ENCODE measurements around the gene RUBCN.

RUBCN gene

DNA sequence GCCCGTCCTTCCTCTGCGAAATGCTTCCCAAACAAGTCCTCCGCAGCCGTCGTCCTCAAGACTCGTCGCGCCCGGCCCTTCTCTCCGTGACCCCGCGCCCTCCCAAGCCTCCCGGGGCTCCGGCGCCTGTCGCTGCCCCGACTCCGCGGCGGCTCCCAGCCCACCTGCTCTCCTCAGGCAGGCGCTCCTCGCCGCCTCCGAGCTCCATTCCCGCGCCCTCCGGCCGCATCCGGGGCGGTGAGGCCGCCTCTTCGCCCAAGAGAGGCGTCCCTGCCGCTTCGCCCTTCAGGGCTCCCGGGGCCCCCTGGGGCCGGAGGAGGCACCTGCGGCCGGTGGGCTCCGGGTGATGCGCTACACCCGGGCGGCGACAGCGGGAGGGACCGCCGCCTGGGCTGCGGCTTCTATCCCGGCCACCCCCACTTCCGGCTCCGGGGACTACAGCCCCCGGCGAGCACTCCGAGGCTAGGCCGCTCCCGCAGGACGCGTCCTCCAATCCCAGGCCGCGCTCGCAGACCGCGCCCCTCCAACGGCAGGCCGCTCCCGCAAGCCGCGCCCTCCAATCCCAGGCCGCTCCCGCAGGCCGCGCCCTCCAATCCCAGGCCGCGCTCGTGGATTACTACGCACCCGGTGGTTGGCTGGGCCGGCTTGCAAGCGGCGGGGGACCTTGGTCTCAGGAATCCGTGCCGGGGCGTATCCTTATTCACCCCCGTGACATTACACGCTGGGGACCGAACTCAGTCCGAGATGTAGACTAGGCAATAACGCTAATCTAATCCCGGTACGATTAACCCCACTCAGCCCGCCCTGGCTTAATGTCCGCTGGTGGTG is at the start of gene RUBCN:
Gene RUBCN, minus strand, starts transcription at position 414 of the 828 bp plus-strand sequence. Its CDS starts 185 bp downstream, at position 229.
- in situ Hi-C loops (cut with MboI; ENCODE audit: low sequenced_read_pairs) = no loop called here

DNA sequence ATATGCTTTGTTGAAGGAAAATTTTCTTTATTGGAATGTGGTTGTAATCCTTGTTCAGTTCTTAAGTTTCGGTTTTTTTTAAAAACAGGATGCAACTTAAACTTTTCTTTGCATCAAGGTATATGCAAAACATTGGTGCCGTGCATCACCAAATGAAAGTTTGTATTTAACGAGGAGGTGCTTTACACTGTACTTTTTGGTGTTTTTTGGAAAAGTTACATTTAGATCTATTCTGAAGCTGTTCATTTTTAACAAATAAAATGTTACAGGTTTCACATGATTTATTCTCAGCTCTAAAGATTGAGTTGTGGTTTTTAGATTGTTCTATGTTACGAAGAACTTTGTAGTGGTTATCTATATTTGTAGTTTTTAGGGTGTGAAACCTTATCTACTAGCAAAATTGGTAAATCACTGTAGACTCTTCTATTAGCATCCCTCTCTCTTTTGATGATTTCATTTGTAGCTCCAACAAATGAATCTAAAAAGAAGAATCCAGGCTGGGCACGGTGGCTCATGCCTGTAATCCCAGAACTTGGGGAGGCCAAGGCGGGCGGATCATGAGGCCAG is 47.4 kb upstream of the RUBCN start:
- in situ Hi-C loops (cut with MboI; ENCODE audit: low sequenced_read_pairs) = no loop called here

DNA sequence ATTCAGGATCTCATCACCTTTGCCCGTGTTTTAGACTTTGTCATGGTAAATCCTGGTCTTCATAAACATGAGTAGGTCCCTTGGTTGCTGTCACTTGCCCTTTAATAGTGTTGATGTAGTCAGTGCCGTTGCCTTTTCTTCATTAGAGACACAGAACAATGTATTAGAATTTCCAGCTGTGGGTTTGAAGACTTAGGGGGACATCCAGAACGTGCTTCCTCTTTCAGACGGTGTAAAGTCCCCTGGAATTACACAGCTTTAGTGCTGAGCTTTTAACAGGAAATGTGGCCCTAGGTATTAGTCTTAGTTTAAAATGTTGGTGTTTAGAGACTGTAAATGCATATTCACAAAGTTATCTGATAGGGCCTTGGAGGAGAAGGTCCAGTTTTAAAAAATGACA is 45.5 kb upstream of the RUBCN start:
- in situ Hi-C loops (cut with MboI; ENCODE audit: low sequenced_read_pairs) = no loop called here

DNA sequence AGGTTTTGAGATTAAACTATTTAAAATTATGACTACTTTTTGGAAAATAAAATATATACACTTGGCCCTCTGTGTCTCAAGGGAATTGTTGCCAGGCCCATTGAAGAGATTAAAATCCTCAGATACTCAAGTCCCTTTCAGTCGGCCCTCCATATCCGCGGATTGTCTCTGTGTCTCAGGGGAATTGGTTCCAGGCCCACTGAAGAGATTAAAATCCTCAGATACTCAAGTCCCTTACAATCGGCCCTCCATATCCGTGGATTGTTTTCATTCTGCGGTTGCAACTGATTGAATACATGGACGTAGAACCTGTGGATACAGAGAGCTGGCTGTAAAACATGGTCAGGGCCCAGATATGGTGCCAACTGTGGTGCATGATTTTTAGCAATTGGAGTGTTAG is 38.6 kb upstream of the RUBCN start:
- in situ Hi-C loops (cut with MboI; ENCODE audit: low sequenced_read_pairs) = no loop called here

- in situ Hi-C loops (cut with MboI; ENCODE audit: low sequenced_read_pairs) = no loop called here
Measured at GRCh38 chr3:197761784-197762183, 25.1 kb upstream of the RUBCN start.

GRCh38 chr3:197758512-197758911 is 21.8 kb upstream of the RUBCN start:
- in situ Hi-C loops (cut with MboI; ENCODE audit: low sequenced_read_pairs) = no loop called here

DNA sequence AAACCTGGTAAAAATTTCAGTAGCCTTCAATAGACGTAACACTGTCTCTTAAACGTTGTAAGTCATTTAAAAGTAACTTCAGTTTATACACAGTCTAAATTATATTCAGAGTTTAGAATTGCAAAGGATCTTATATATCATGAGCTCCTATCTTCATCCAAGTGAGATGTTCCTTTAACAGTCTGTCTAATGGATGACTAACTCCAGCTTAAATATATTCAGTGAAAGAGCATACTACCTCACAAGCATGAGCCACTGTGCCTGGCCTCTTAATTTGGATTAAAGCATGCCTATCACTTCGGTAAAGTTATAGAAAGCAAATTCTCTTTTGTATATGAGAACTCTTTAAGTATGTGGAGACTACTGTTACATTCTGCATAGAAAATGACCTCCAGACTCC is 20.0 kb upstream of the RUBCN start:
- in situ Hi-C loops (cut with MboI; ENCODE audit: low sequenced_read_pairs) = no loop called here

DNA sequence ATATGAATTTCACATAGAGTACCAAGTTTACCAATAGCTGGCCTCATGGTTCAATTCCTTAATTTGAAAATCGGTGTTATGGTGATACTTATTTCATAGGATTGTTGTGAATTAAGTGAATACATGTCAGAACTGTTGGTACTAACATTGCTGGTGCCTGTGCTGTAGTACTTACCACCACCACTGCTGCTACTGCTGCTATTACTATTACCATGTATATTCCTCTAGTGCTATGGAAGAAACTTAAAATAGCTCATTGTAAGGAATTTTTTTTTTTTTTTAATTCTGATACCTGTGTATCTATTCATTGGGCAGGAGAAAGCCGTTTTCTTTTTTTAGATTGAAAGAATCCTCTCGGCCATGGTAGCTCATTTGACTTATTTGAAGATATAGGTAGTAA is 16.6 kb upstream of the RUBCN start:
- in situ Hi-C loops (cut with MboI; ENCODE audit: low sequenced_read_pairs) = no loop called here

- in situ Hi-C loops (cut with MboI; ENCODE audit: low sequenced_read_pairs) = no loop called here
Measured at GRCh38 chr3:197752107-197752506, 15.4 kb upstream of the RUBCN start.

DNA sequence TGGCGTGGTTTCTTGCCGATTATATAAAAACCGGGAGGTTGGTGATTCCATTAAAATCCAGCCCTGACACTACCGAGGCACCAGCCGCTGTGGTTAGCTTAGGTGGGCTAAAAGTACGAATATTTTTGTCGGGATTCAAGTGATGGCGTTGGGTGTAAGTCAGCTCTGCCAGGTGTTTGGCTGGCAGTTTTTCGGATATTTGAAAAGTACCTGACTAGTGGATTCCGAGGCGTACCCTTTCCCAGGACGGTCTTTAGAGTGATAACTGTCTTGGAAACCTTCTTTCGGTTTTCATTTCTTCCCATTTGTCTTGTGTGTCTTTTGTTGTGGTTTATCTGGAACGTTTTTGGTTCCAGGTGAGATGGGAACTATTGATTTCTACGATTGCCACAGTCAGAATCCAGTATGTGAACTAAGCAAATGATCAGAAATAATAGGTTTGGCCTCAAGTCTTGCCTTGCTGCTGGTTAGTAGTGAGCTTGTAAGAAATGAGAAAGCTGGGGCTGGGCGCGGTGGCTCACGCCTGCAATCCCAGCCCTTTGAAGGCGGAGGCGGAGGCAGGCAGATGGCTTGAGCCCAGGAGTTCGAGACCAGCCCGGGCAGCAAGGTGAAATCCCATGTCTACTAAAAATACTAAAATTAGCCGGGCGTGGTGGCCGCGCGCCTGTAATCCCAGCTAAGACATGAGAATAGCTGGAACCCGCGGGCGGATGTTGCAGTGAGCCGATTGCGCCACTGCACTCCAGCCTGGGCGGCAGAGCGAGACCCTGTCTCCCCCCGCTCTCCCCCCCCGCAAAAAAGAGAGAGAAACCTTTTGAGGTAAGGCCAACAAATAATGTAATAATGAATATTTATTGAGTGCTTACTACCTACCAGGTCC is 14.4 kb upstream of the RUBCN start:
- in situ Hi-C loops (cut with MboI; ENCODE audit: low sequenced_read_pairs) = no loop called here

GRCh38 chr3:197750396-197750831 is 13.7 kb upstream of the RUBCN start:
- in situ Hi-C loops (cut with MboI; ENCODE audit: low sequenced_read_pairs) = no loop called here

GRCh38 chr3:197749601-197750395 is 13.1 kb upstream of the RUBCN start, which contains the start of gene FYTTD1:
TSS of gene FYTTD1 (plus strand) at chr3:197749883. CDS start at chr3:197749972, 89 bp downstream.
- in situ Hi-C loops (cut with MboI; ENCODE audit: low sequenced_read_pairs) = no loop called here

GRCh38 chr3:197749315-197749600 is 12.6 kb upstream of the RUBCN start:
- in situ Hi-C loops (cut with MboI; ENCODE audit: low sequenced_read_pairs) = no loop called here

- in situ Hi-C loops (cut with MboI; ENCODE audit: low sequenced_read_pairs) = no loop called here
Measured at GRCh38 chr3:197748597-197749314, 12.1 kb upstream of the RUBCN start.

DNA sequence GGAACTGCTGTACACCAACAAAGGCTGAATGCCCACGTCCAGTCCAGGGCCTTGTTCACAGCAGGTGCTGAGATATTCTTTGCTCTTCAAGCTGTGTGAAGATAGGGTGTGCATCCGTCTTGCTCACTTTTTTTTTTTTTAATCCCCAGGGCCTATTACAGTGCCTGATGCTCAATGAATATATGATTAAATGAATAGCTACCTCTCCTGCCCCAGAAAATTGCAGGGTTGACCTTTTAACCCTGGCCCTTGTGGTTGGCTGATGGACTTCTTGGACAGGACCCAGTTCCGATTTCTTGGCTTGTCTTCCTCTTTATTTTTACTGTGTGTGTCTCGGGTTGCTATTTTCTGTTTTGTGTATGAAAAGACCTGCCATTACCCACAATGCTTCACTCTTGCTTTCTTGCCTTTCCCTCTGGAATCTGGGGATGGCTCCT is 10.1 kb upstream of the RUBCN start:
- in situ Hi-C loops (cut with MboI; ENCODE audit: low sequenced_read_pairs) = no loop called here

- in situ Hi-C loops (cut with MboI; ENCODE audit: low sequenced_read_pairs) = no loop called here
Measured at GRCh38 chr3:197746209-197746608, 9.5 kb upstream of the RUBCN start.

GRCh38 chr3:197742787-197743186 is 6.1 kb upstream of the RUBCN start:
- in situ Hi-C loops (cut with MboI; ENCODE audit: low sequenced_read_pairs) = no loop called here

- in situ Hi-C loops (cut with MboI; ENCODE audit: low sequenced_read_pairs) = no loop called here
Measured at GRCh38 chr3:197737749-197738462, 1.2 kb upstream of the RUBCN start.

- in situ Hi-C loops (cut with MboI; ENCODE audit: low sequenced_read_pairs) = no loop called here
Measured at GRCh38 chr3:197737319-197737649, 580 bp upstream of the RUBCN start.
